ENCODE data around the gene GBA2.

The GBA2 gene

DNA sequence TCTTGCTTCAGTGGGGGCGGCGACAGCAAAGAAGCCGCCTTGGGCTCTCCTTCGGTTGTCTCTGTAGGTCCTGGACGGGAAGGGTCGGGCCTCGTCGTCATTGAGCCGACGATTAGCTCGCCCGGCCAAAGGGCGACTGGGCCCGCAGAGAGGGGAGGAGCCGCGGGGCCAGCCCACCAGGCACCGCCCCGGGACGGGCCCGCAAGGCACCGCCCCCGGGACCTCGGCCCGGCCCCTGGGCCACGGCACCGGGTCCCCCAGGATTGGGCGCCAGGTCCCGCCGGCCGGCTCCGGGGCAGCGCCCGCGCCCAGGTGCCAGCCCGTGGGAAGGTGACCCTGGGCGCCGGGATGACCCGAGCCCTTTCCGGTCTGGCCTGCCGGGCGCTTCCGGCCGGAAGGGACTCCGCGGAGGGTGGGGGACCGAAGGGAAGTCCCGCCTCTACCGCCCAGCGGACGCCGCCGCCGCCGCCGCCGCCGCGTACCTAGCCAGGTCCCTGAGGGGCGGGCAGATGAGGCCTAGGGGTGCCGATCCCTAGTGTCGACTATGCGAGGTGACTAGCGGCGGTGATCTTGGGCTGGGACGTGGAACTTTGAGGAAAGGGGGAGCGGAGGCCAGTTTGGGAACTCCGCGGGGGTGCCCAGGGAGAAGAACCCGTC, at the start of gene GBA2, which contains the start of gene RGP1:
GBA2 (minus strand) TSS at position 371 of the 657 bp plus-strand sequence. CDS start 524 bp downstream, outside the sequence.
RGP1 (plus strand) TSS at position 430 of the 657 bp plus-strand sequence. CDS start 469 bp downstream, outside the sequence.
- peak within 1 kb of the TSS; percentile 87 for H3K27ac ChIP-seq
- no peak for DNase-seq (ENCODE audit: low read depth, low spot score)

- H3K27ac ChIP-seq, result peak overlapping the region; percentile 68
- DNase-seq (ENCODE audit: low read depth, low spot score), result no peak
These were observed 48.5 kb upstream of the GBA2 start for GRCh38 chr9:35797311-35798109.

DNA sequence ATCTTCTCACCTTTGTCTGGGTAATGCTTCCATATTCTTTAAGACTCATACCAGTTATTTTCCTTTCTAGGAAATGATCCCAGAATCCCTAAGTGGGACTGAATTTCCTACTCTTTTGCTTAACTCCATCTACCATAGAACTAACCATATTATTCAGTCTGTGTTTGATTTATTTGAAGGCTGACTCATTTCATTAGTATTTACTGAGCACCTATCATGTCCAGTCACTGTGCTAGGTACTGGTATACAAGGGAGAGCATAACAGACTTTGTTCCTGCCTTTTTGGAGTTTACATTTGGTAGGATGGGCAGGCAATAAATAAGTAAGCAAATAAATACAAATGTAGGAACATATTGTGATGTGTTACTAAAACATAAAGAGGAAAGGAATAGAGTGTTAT, 46.7 kb upstream of the GBA2 start:
- no peak for DNase-seq (ENCODE audit: low read depth, low spot score)
- peak overlapping the region; percentile 68 for H3K27ac ChIP-seq

GRCh38 chr9:35793461-35793860, 44.4 kb upstream of the GBA2 start:
- no peak overlapping the region for H3K27ac ChIP-seq
- DNase-seq (ENCODE audit: low read depth, low spot score), result no peak

DNA sequence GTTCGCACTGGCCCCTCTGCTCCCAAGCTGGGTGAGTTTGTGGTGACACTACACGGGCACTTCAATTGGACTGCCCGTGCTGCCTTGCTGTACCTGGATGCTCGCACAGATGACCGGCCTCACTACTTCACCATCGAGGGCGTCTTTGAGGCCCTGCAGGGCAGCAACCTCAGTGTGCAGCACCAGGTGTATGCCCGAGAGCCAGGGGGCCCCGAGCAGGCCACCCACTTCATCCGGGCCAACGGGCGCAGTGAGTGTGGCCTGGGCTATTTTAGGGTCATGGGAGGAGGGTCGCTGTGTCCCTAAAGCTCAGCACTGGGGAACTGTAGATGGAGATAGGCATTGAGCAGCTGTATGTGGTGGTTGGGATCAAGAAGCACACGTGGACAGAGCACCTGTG, 43.8 kb upstream of the GBA2 start:
- DNase-seq (ENCODE audit: low read depth, low spot score), result no peak
- H3K27ac ChIP-seq, result no peak overlapping the region

DNA sequence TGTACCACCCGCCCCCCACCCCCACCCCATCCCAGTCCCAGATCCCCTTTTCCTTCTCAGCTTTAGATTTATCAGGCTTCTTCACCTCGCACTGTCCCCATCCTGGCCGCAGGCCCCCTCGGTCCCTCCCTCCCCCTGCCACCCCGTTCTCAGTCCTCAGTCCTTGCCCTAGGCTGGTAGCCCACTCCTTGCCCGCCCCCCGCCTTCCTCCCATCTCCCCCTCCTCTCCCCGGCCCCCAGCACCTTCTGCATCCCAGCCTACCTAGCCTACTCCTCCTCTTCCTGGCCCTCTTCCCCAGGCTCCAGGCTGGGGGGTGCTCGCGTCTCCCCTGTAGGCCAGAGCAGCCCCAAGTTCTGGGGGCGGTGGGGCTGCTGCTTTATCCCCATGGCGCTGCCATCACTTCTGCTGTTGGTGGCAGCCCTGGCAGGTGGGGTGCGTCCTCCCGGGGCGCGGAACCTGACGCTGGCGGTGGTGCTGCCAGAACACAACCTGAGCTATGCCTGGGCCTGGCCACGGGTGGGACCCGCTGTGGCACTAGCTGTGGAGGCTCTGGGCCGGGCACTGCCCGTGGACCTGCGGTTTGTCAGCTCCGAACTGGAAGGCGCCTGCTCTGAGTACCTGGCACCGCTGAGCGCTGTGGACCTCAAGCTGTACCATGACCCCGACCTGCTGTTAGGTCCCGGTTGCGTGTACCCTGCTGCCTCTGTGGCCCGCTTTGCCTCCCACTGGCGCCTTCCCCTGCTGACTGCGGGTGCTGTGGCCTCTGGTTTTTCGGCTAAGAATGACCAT, 43.2 kb upstream of the GBA2 start:
- no peak for DNase-seq (ENCODE audit: low read depth, low spot score)
- no peak overlapping the region for H3K27ac ChIP-seq

DNA sequence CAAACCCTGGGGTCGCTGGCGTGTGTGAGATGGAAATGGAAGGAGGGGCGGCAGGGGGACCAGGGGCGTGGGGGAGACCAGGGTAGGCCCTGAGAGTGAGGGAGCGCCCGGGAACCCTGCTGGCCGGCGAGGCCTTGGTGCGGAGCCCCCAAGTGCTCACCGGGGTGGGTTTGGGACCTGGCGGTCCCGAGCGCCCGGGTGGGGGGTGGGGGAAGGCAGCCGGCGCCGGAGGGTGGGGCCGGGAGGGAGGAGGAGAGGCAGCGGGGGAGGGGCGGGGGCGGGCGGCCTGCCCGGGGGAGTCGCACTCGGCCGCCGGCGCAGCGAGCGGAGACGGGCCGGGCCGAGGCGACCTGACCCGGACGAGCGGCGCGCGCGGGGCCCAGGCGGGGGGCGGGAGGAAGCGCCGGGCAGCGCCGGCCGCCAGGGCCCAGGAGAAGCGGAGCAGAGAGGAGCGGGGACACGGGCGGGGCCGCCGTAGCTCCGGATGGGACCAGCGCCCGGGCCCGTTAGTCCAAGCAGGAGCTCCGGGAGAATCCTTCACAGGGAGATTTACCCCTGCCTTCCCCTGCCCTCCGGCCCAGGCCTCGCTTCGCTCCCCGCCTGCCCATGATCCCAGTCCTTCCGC, 42.4 kb upstream of the GBA2 start, which contains the start of gene NPR2:
NPR2 (plus strand) TSS at position 295 of the 625 bp plus-strand sequence. CDS start 818 bp downstream, outside the sequence.
- no peak for DNase-seq (ENCODE audit: low read depth, low spot score)
- H3K27ac ChIP-seq, result no peak within 1 kb of the TSS

- peak; percentile 20 for DNase-seq (ENCODE audit: low read depth, low spot score)
These were observed 41.6 kb upstream of the GBA2 start for GRCh38 chr9:35790385-35791296.

DNA sequence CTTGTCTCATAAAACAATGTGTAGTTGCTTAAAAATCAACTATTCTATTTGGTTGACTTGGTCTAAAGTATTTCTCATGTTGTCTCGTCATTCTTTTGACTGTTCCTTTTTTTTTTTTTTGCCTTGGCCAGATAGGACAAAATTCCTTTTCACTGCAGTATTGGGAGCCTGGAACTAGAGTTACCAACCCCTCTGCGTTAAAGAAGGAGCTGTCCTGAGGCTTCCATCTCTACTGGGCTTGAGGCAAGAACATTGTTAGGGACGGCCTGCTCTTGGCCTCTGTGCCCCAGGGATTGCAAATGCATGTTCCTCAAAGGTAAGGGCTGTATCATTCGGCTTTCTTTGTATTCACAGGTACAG, 41.0 kb upstream of the GBA2 start:
- H3K27ac ChIP-seq, result no peak overlapping the region
- no peak for DNase-seq (ENCODE audit: low read depth, low spot score)

More at GRCh38 chr9:35790385-35791296, 41.6 kb upstream of the GBA2 start:
- no peak overlapping the region for H3K27ac ChIP-seq

GRCh38 chr9:35789541-35789940, 40.5 kb upstream of the GBA2 start:
- H3K27ac ChIP-seq, result no peak overlapping the region
- DNase-seq (ENCODE audit: low read depth, low spot score), result no peak

- DNase-seq (ENCODE audit: low read depth, low spot score), result no peak
- no peak overlapping the region for H3K27ac ChIP-seq
These were observed 34.4 kb upstream of the GBA2 start for GRCh38 chr9:35783418-35783817.

DNA sequence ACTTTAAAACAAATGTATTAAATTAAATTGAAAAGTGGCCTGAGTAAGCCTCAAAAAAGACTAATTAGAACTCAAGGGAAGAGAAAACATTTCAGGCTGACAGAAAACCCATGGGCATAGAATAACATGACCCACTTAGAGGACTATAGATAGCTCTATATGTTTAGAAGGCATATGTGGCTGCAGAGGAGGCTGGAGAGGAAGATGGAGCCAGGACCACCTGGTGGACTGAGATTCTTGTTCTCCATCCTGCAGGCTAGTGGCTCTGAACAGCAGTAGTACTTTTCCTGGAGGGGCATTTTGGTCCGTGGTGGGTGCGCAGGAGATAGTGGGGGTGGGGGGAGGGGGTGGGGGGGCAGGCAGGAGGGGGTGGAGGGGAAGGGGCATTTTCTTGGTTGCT, 32.0 kb upstream of the GBA2 start:
- DNase-seq (ENCODE audit: low read depth, low spot score), result no peak
- H3K27ac ChIP-seq, result no peak overlapping the region

GRCh38 chr9:35778496-35778895, 29.5 kb upstream of the GBA2 start:
- no peak overlapping the region for H3K27ac ChIP-seq
- DNase-seq (ENCODE audit: low read depth, low spot score), result no peak

DNA sequence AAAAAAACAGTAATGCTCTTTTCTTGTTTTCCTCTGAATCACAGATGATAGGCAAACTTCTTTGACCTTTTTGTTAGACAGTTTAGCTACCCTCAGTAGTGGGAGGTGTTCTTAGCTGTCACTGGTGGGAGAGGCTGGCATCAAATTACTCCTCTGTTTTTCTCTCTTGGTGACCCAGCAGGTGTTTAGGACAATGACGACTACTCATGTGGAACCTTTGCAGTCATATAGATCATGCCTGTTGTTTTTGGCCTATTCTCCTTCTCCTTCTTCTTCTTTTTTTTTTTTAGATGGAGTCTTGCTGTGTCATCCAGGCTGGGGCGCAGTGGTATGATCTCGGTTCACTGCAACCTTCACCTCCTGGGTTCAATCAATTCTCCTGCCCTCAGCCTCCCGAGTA, 27.0 kb upstream of the GBA2 start:
- no peak overlapping the region for H3K27ac ChIP-seq
- DNase-seq (ENCODE audit: low read depth, low spot score), result no peak

DNA sequence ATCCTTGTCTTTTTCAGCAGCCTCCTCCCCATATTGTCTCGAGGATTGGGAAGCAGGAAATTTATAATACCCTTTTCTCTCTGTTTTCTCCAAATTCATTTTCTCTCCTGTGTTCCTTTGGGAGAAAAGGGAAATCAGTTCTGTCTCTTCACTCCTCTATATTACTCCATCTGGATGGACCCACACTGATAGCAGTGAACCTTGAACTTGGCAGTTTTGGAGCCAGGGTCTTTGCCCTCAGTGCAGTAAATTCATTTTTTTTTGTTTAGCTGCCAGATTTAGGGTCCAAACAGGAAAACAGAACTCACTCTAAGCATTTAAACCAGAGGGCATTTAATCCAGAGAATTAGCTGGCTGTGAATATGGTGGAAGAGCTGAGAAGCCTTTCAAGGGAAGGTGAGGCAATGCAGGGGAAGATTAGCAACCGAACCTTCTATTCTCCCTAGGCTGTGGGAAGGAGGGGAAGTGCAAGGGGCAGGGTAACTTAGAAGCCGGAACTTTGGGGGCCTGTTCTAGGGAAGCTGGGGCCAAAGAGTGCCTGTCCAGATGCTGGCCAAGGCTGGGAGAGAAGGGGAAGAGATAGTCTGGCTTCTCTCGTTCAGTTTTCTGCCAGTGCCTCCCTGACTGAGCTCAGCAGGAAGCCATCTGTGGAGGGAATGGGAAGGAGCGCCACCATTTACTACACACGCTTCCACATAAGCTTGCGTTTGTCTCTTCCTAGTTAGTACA, 26.0 kb upstream of the GBA2 start:
- no peak overlapping the region for H3K27ac ChIP-seq
- no peak for DNase-seq (ENCODE audit: low read depth, low spot score)

- peak; percentile 68 for DNase-seq (ENCODE audit: low read depth, low spot score)
- peak overlapping the region; percentile 70 for H3K27ac ChIP-seq
These were observed 22.9 kb upstream of the GBA2 start for GRCh38 chr9:35771943-35772342.

- H3K27ac ChIP-seq, result peak overlapping the region; percentile 70
These were observed 22.5 kb upstream of the GBA2 start for GRCh38 chr9:35771534-35771933.

GRCh38 chr9:35771075-35771433, 22.0 kb upstream of the GBA2 start:
- DNase-seq (ENCODE audit: low read depth, low spot score), result no peak
- H3K27ac ChIP-seq, result peak overlapping the region; percentile 70

More at GRCh38 chr9:35771534-35771933, 22.5 kb upstream of the GBA2 start:
- DNase-seq (ENCODE audit: low read depth, low spot score), result no peak

DNA sequence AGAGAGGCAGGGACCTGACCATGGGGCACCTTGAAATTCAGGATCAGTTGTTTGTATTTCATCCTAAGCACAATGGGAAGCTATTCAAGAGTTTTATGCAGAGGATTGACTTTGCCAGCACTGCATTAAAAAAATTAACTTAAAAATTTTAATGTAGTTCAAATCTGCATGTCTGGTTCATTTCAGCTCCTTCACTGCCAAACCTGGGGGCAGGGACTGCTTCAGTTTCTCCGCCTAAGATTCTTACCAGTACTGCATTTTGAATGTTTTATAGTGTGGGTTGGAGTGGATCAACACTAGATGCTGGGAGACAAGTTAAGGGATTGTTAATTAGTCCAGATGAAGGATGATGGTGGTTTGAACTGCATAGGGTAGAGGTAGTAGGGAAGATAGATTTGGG, 20.7 kb upstream of the GBA2 start:
- H3K27ac ChIP-seq, result no peak overlapping the region
- no peak for DNase-seq (ENCODE audit: low read depth, low spot score)
